Measurements from ENCODE around the gene CACNA1I.

GRCh38 chr22:39710380-39711150 is 140.0 kb downstream of the CACNA1I start:
- no peak for TF ChIP-seq EZH2 (IDR thresholded peaks at IDR 0.05; ENCODE audit: borderline replicate concordance, low read length)
- TF ChIP-seq CTCF (conservative IDR thresholded peaks at IDR 0.05 in 1 of 2, IDR thresholded peaks at IDR 0.05 in 1 of 2; ENCODE audit: extremely low read depth in 1 of 2, insufficient read depth in 1 of 2, low read depth in 1 of 2, low read length in 2 of 2) = no peak

All from mammary epithelial cell (primary cell).